HG02852 (cell line): ENCODE data around the gene TEX50.
"Not testable (repeated sequence)": the region's sequence is repeated elsewhere in the genome, so short reads cannot be mapped to it uniquely, and the experiment has no call there.

Experiments
- ATAC-seq: cut with Tn5 transposase; IDR thresholded peaks from one replicate; pipeline ENCODE4 v1.9.1; 2021; ENCODE audit warnings: mild to moderate bottlenecking, moderate library complexity; ENCODE audit not compliant: unreplicated experiment

TEX50 gene

GRCh38 chr1:173661763-173662162 is 26.6 kb downstream of the TEX50 start:
- ATAC-seq, result no peak

- ATAC-seq, result no peak
Observed at GRCh38 chr1:173663159-173663558, 28.0 kb downstream of the TEX50 start.

GRCh38 chr1:173666646-173667045 is 31.5 kb downstream of the TEX50 start:
- ATAC-seq, result no peak

- no peak for ATAC-seq
Observed at GRCh38 chr1:173669491-173669941, 34.4 kb downstream of the TEX50 start, which contains the start of gene ANKRD45. ANKRD45 (minus strand) TSS chr1:173669851; CDS start chr1:173659418, 10,433 bp downstream.

GRCh38 chr1:173674496-173674895 is 39.4 kb downstream of the TEX50 start:
- not testable (repeated sequence) for ATAC-seq

GRCh38 chr1:173680152-173680551 is 45.0 kb downstream of the TEX50 start:
- not testable (repeated sequence) for ATAC-seq

GRCh38 chr1:173682184-173682583 is 47.0 kb downstream of the TEX50 start:
- no peak for ATAC-seq

GRCh38 chr1:173683838-173684237 is 48.7 kb downstream of the TEX50 start:
- not testable (repeated sequence) for ATAC-seq

GRCh38 chr1:173685121-173685520 is 50.0 kb downstream of the TEX50 start:
- ATAC-seq, result not testable (repeated sequence)
